ENCODE results near the gene ZFP36.

ZFP36 gene

DNA sequence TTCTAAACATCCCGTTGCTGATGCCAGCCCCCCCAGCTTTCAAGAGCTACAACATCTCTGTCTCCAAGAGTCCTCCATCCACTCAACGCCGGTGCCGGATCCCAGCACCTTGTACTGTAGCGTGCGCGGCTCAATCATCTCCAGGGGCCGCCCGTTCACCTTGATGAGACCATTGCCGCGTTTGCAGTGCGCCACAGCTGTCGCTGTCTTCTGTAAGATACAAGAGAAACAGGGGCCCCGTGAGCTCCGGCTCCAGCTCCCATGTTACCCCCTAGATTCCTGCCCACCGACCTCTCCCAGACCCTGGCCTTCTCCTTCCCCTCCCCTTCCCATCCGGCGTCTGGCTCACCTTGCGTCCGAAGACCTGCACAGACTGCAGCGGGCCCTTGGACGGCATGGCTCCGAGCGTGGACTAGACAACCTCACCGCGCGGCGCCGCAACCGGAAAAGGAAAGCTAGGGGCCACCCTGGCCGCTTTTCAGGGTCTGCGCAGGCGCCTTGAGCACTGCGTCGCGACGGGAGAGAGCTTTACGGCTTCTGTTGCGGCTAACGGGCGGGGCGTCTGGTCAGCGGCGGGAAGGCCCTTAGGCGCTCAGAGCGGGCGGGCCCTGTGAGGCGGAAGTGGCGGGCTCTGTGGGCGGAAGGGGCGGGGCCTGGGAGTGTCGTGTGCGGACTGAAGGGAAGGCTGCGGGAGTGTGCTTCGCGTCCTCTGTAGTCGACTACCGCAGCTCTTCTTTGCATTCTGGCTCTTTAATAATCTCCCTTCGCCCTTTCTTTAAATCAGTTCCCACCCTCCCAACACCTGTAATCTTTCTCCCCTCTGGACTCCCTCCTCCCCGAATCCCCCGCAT is 29.1 kb downstream of the ZFP36 start, which contains the start of gene RPS16:
RPS16 (minus strand) TSS at position 451 of the 851 bp plus-strand sequence; CDS start at position 397, 54 bp downstream.
- H3K9me3 ChIP-seq (ENCODE audit: low read length), result no peaks in the 10 kb centered on the region
- H3K27me3 ChIP-seq (ENCODE audit: insufficient read depth, low read length), result no peaks in the 10 kb centered on the region
- peaks cover 39% of the 10 kb centered on the region for H3K4me1 ChIP-seq (ENCODE audit: insufficient read depth, low read length, severe bottlenecking)
- H3K9ac ChIP-seq (ENCODE audit: low read length), result peak within 1 kb of the TSS; percentile 98
- TF ChIP-seq EZH2 (IDR thresholded peaks at IDR 0.05; ENCODE audit: borderline replicate concordance, low read length) (no peak), CTCF (IDR thresholded peaks at IDR 0.05; ENCODE audit: low read length) (no peak)
- H3K79me2 ChIP-seq (ENCODE audit: insufficient read depth, low read length), result peaks cover 9% of the 10 kb centered on the region; the same call in 1 of the 2 replicates
- H3K9me2 ChIP-seq (ENCODE audit: low read depth, low read length), result no peaks in the 10 kb centered on the region
- H3F3A ChIP-seq (ENCODE audit: insufficient read depth, low read length), result peaks cover 5% of the 10 kb centered on the region; the same call in 1 of the 2 replicates
- H3K4me2 ChIP-seq (ENCODE audit: low read length), result peak within 1 kb of the TSS; percentile 88
- H3K27ac ChIP-seq (ENCODE audit: low read depth, low read length, poor library complexity, severe bottlenecking), result peak within 1 kb of the TSS; percentile 51
- 0 out of 2 replicates have a peak, but pooled peaks cover 2% of the 10 kb centered on the region for H4K20me1 ChIP-seq (ENCODE audit: insufficient read depth, low read length)
- H2AFZ ChIP-seq (ENCODE audit: low read length), result no peak within 1 kb of the TSS
- peak within 1 kb of the TSS; percentile 97 for H3K4me3 ChIP-seq (ENCODE audit: low read depth, low read length, poor library complexity, severe bottlenecking)
- peaks cover 44% of the 10 kb centered on the region for H3K36me3 ChIP-seq (ENCODE audit: insufficient read depth, low read length)

DNA sequence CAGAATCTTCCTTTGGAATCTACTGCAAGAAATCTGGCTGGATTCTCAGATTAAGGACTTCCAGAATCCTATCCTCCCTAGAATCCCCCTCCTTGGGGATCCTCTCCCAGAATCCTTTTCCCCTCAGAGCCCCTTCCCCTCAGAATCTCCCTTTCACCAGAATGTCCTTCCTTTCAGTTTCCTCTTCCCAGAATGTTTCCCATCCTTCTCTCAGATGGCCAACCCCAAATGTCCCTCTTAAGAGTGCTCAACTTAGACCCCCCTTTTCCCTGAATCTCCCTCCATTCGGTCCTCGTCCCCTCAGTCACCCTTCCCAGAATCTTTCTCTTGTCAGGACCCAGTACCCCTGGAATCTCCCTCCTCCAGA is 29.7 kb downstream of the ZFP36 start:
- Histone ChIP-seq H3K4me3 (ENCODE audit: low read depth, low read length, poor library complexity, severe bottlenecking) (peak overlapping the region; percentile 97), H3K9ac (ENCODE audit: low read length) (peak overlapping the region; percentile 96), H3K27me3 (ENCODE audit: insufficient read depth, low read length) (no peaks in the 10 kb centered on the region), H3K4me1 (ENCODE audit: insufficient read depth, low read length, severe bottlenecking) (peaks cover 44% of the 10 kb centered on the region), H4K20me1 (ENCODE audit: insufficient read depth, low read length) (0 out of 2 replicates have a peak, but pooled peaks cover 2% of the 10 kb centered on the region), H3K4me2 (ENCODE audit: low read length) (peak overlapping the region; percentile 88), H2AFZ (ENCODE audit: low read length) (no peak overlapping the region), H3K36me3 (ENCODE audit: insufficient read depth, low read length) (peaks cover 40% of the 10 kb centered on the region), H3K79me2 (ENCODE audit: insufficient read depth, low read length) (peaks cover 9% of the 10 kb centered on the region; the same call in 1 of the 2 replicates), H3K9me3 (ENCODE audit: low read length) (no peaks in the 10 kb centered on the region), H3F3A (ENCODE audit: insufficient read depth, low read length) (peaks cover 5% of the 10 kb centered on the region; the same call in 1 of the 2 replicates), H3K9me2 (ENCODE audit: low read depth, low read length) (no peaks in the 10 kb centered on the region), H3K27ac (ENCODE audit: low read depth, low read length, poor library complexity, severe bottlenecking) (peak overlapping the region; percentile 39)
- TF ChIP-seq EZH2 (IDR thresholded peaks at IDR 0.05; ENCODE audit: borderline replicate concordance, low read length) (no peak), CTCF (IDR thresholded peaks at IDR 0.05; ENCODE audit: low read length) (no peak)

DNA sequence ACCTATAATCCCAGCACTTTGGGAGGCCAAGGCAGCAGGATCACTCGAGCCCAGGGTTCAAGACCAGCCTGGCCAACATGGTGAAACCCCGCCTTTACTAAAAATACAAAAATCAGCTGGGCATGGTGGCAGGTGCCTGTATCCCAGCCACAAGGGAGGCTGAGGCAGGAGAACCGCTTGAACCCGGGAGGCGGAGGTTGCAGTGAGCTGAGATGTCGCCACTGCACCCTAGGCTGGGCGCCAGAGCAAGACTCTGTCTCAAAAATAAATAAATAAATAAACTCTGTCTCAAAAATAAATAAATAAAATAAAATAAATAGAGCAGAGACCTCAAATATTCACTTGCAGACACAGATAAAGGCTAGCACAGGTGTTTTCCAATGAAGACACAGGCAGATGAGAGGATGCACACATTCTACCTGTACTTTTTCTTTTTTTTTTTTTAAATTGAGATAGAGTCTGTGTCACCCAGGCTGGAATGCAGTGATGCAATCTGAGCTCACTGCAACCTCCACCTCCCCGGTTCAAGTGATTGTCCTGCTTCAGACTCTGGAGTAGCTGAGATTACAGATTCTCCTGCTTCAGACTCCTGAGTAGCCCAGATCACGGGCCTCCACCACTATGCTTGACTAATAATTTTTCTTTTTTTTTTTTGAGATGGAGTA is 31.8 kb downstream of the ZFP36 start:
- no peak overlapping the region for H3K4me3 ChIP-seq (ENCODE audit: low read depth, low read length, poor library complexity, severe bottlenecking)
- 0 out of 2 replicates have a peak, but pooled peaks cover 2% of the 10 kb centered on the region for H4K20me1 ChIP-seq (ENCODE audit: insufficient read depth, low read length)
- peaks cover 46% of the 10 kb centered on the region for H3K4me1 ChIP-seq (ENCODE audit: insufficient read depth, low read length, severe bottlenecking)
- no peak overlapping the region for H2AFZ ChIP-seq (ENCODE audit: low read length)
- H3K9me3 ChIP-seq (ENCODE audit: low read length), result no peaks in the 10 kb centered on the region
- no peak overlapping the region for H3K4me2 ChIP-seq (ENCODE audit: low read length)
- H3K9ac ChIP-seq (ENCODE audit: low read length), result no peak overlapping the region
- H3K27ac ChIP-seq (ENCODE audit: low read depth, low read length, poor library complexity, severe bottlenecking), result no peak overlapping the region
- H3F3A ChIP-seq (ENCODE audit: insufficient read depth, low read length), result peaks cover 5% of the 10 kb centered on the region; the same call in 1 of the 2 replicates
- H3K36me3 ChIP-seq (ENCODE audit: insufficient read depth, low read length), result peaks cover 22% of the 10 kb centered on the region
- no peaks in the 10 kb centered on the region for H3K9me2 ChIP-seq (ENCODE audit: low read depth, low read length)
- no peaks in the 10 kb centered on the region for H3K27me3 ChIP-seq (ENCODE audit: insufficient read depth, low read length)
- no peak for TF ChIP-seq CTCF (IDR thresholded peaks at IDR 0.05; ENCODE audit: low read length)
- TF ChIP-seq EZH2 (IDR thresholded peaks at IDR 0.05; ENCODE audit: borderline replicate concordance, low read length), result no peak
- peaks cover 9% of the 10 kb centered on the region; the same call in 1 of the 2 replicates for H3K79me2 ChIP-seq (ENCODE audit: insufficient read depth, low read length)
